ENCODE data around the gene TUBA4A. TPM values are rescaled to one million over a fixed set of nuclear protein-coding genes. Genes with fewer than 3 reads are reported as not detected.
"Not testable (repeated sequence)": the region's sequence is repeated elsewhere in the genome, so short reads cannot be mapped to it uniquely, and the experiment has no call there.

Gene TUBA4A
- total RNA-seq, 1 donor from 2014 or later: 0.14 TPM

DNA sequence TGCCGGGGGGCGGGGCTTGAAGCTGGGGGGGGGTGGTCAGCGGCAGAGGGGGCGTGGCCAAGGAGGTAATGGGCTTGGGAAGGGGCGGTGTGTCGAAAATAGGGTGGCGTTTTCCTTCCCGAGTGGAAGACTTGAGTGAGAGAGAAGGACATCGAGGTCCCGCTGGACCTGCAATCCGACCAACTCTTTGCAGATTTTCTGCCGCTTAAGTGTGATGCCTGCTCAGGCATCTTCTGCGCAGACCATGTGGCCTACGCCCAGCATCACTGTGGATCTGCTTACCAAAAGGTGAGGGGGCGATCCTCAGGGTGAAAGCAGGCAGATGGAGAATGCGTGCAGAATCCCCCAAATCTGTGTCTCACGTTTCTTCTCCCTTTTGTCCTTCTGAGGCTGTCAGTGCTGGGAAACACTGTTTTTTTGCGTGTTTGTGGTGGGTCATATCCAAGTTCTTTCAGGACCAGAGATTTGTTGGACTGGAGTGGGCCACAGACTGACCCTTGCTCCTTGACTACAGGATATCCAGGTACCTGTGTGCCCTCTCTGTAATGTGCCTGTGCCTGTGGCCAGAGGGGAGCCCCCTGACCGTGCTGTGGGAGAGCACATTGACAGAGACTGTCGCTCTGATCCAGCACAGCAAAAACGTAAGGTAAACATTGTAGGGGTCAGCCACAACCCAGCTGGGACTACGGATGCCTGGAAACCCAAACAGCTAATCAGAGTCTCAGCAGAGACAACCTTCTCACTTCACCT is 46.4 kb downstream of the TUBA4A start:
- no peak for DNase-seq (ENCODE audit: low read depth, low spot score)
- peaks cover 2% of the 10 kb centered on the region for H3K9me3 Mint-ChIP-seq
- H3K4me3 Mint-ChIP-seq: peak overlapping the region; percentile 92
- TF ChIP-seq, protein P1, sequence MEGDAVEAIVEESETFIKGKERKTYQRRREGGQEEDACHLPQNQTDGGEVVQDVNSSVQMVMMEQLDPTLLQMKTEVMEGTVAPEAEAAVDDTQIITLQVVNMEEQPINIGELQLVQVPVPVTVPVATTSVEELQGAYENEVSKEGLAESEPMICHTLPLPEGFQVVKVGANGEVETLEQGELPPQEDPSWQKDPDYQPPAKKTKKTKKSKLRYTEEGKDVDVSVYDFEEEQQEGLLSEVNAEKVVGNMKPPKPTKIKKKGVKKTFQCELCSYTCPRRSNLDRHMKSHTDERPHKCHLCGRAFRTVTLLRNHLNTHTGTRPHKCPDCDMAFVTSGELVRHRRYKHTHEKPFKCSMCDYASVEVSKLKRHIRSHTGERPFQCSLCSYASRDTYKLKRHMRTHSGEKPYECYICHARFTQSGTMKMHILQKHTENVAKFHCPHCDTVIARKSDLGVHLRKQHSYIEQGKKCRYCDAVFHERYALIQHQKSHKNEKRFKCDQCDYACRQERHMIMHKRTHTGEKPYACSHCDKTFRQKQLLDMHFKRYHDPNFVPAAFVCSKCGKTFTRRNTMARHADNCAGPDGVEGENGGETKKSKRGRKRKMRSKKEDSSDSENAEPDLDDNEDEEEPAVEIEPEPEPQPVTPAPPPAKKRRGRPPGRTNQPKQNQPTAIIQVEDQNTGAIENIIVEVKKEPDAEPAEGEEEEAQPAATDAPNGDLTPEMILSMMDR (conservative IDR thresholded peaks at IDR 0.05): no peak
- H3K27me3 Mint-ChIP-seq (ENCODE audit: low read depth): peaks cover 3% of the 10 kb centered on the region
- H3K36me3 Mint-ChIP-seq (ENCODE audit: low read depth): peaks cover 4% of the 10 kb centered on the region
- H3K27ac Mint-ChIP-seq (ENCODE audit: unreplicated experiment): peak overlapping the region; percentile 64
- peaks cover 21% of the 10 kb centered on the region for H3K4me1 Mint-ChIP-seq

DNA sequence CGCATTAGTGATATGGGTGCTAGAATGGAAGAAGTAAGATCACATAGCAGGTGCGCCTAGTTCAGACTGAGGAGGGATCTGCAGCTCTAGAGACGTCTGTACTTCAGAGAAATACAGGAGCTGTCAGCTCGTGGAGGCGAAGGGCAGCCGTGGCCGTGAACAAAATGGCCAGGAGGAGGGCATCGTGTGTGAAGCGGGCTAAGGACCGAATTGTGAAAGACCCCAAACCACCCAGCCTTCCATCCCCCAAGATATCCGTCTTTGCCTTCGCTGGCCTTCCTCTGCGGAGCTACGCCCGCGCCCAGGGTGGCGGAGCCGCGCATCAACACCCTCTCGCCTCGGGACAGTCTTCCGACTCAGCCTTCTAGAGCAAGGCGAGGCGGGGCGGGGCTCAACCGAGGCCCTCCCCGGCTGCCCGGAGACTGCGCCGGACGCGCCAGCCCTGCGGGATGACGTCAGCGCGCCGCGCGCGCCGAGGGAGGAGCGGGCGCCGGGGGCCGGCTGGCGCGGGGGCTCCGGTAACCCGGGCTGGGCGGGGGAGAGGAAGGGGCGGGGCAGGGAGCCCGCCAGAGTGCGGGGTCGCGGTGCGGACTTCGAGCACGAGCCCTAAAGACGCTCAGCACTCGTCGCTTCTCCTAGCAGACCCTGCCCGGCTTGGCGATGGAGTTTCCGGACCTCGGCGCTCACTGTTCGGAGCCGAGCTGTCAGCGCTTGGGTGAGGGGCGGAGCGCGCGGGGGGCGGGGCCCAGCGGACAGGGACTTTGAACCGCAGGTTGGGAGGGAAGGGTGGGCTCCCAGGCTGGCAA is 47.2 kb downstream of the TUBA4A start, which contains the start of gene ZFAND2B:
Gene ZFAND2B, plus strand, starts transcription at position 455 of the 806 bp plus-strand sequence. Its CDS starts 206 bp downstream, at position 661.
- TF ChIP-seq, protein P1 (conservative IDR thresholded peaks at IDR 0.05): peak; percentile 39
- H3K36me3 Mint-ChIP-seq (ENCODE audit: low read depth): peaks cover 4% of the 10 kb centered on the region
- H3K9me3 Mint-ChIP-seq: peaks cover 2% of the 10 kb centered on the region
- H3K4me1 Mint-ChIP-seq: peaks cover 21% of the 10 kb centered on the region
- peak; percentile 89 for DNase-seq (ENCODE audit: low read depth, low spot score)
- H3K4me3 Mint-ChIP-seq: peak within 1 kb of the TSS; percentile 92
- H3K27me3 Mint-ChIP-seq (ENCODE audit: low read depth): peaks cover 3% of the 10 kb centered on the region
- H3K27ac Mint-ChIP-seq (ENCODE audit: unreplicated experiment): peak within 1 kb of the TSS; percentile 96

DNA sequence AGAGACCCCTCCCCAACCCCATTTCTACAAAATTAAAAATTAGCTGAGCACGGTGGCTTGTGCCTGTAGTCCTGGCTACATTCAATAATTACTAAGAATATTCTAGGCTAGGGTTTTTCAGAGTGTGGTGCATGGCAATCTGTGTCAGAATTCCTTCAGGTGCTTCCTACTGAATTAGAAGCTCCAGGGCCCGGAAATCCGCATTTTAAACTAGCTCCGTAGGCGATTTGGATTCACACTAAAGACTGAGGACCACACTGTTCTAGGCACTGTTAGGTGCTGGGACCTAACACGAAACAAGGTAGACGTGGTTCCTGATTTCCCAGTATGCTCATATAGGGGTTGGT is 47.8 kb downstream of the TUBA4A start:
- Mint-ChIP-seq H3K36me3 (ENCODE audit: low read depth) (peaks cover 4% of the 10 kb centered on the region), H3K4me3 (peak overlapping the region; percentile 92), H3K9me3 (peaks cover 4% of the 10 kb centered on the region), H3K27ac (ENCODE audit: unreplicated experiment) (peak overlapping the region; percentile 96), H3K27me3 (ENCODE audit: low read depth) (peaks cover 3% of the 10 kb centered on the region), H3K4me1 (peaks cover 23% of the 10 kb centered on the region)
- no peak for DNase-seq (ENCODE audit: low read depth, low spot score)
- TF ChIP-seq, protein P1 (conservative IDR thresholded peaks at IDR 0.05): no peak

DNA sequence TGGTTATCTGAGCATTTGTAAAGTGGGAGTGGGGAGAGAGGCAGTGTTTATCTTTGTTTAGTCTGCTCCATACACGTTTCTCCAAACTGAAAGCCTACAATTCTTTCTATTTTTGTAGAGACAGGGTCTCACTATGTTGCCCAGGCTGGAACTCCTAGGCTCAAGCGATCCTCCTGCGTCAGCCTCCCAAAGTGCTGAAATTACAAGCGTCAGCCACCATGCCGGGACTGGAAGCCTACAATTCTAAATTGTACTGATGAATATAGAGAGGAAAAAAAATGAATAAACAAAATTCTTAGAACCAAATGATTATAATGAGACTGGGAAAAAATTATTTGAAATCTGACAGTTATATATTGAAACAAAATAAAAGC is 48.6 kb downstream of the TUBA4A start:
- peaks cover 3% of the 10 kb centered on the region for H3K27me3 Mint-ChIP-seq (ENCODE audit: low read depth)
- no peak overlapping the region for H3K27ac Mint-ChIP-seq (ENCODE audit: unreplicated experiment)
- H3K4me3 Mint-ChIP-seq: peak overlapping the region; percentile 67
- DNase-seq (ENCODE audit: low read depth, low spot score): no peak
- H3K36me3 Mint-ChIP-seq (ENCODE audit: low read depth): peaks cover 9% of the 10 kb centered on the region
- TF ChIP-seq, protein P1 (conservative IDR thresholded peaks at IDR 0.05): no peak
- H3K9me3 Mint-ChIP-seq: peaks cover 7% of the 10 kb centered on the region
- peaks cover 29% of the 10 kb centered on the region for H3K4me1 Mint-ChIP-seq

DNA sequence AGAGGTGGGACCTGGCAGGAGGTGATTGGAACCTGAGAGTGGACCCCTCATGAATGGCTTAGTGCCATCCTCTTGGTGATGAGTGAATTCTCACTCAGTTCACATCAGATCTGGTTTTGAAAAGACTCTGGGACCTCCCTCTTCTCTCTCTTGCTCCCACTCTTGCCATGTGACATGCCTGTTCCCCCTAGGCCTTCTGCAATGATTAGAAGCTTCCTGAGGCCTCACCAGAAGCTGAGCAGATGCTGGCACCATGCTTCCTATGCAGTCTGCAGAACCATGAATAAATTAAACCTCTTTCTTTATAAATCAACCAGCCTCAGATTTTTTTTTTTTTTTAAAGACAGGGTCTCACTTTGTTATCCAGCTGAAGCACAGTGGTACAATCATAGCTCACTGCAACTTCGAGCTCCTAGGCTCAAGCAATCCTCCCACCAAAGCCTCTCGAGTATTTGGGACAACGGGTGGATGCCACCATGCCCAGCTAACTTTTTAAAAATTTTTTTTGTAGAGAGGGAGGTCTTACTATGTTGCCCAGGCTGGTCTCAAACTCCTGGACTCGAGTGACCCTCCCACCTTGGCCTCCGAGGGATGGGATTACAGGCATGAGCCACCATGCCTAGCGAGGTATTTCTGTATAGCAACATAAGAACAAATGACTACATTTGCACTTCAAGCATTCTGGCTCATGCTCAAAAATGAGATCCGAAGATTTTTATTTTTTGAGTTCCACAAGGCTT is 49.1 kb downstream of the TUBA4A start:
- Mint-ChIP-seq H3K27ac (ENCODE audit: unreplicated experiment) (peak overlapping the region; percentile 91), H3K27me3 (ENCODE audit: low read depth) (peaks cover 3% of the 10 kb centered on the region), H3K4me1 (peaks cover 29% of the 10 kb centered on the region)

DNA sequence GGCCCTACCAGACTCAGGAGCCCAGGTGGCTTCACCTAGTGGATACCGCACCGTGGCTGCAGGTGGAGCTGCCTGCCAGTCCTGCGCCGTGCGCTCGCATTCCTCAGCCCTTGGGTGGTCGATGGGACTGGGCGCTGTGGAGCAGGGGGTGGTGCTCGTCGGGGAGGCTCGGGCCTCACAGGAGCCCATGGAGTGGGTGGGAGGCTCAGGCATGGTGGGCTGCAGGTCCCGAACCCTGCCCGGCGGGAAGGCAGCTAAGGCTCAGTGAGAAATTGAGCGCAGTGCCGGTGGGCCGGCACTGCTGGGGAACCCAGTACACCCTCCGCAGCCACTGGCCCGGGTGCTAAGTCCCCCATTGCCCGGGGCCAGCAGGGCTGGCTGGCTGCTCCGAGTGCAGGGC is 52.4 kb downstream of the TUBA4A start:
- not testable (repeated sequence) for DNase-seq (ENCODE audit: low read depth, low spot score); H3K4me3 Mint-ChIP-seq; H3K36me3 Mint-ChIP-seq (ENCODE audit: low read depth); H3K9me3 Mint-ChIP-seq; H3K27ac Mint-ChIP-seq (ENCODE audit: unreplicated experiment)
- peaks cover 11% of the 10 kb centered on the region for H3K27me3 Mint-ChIP-seq (ENCODE audit: low read depth)
- H3K4me1 Mint-ChIP-seq: peaks cover 12% of the 10 kb centered on the region

More for the DNA sequence above, 49.1 kb downstream of the TUBA4A start:
- TF ChIP-seq, protein P1 (conservative IDR thresholded peaks at IDR 0.05): no peak
- peaks cover 9% of the 10 kb centered on the region for H3K36me3 Mint-ChIP-seq (ENCODE audit: low read depth)
- H3K9me3 Mint-ChIP-seq: peaks cover 7% of the 10 kb centered on the region
- no peak for DNase-seq (ENCODE audit: low read depth, low spot score)
- H3K4me3 Mint-ChIP-seq: peak overlapping the region; percentile 67

DNA sequence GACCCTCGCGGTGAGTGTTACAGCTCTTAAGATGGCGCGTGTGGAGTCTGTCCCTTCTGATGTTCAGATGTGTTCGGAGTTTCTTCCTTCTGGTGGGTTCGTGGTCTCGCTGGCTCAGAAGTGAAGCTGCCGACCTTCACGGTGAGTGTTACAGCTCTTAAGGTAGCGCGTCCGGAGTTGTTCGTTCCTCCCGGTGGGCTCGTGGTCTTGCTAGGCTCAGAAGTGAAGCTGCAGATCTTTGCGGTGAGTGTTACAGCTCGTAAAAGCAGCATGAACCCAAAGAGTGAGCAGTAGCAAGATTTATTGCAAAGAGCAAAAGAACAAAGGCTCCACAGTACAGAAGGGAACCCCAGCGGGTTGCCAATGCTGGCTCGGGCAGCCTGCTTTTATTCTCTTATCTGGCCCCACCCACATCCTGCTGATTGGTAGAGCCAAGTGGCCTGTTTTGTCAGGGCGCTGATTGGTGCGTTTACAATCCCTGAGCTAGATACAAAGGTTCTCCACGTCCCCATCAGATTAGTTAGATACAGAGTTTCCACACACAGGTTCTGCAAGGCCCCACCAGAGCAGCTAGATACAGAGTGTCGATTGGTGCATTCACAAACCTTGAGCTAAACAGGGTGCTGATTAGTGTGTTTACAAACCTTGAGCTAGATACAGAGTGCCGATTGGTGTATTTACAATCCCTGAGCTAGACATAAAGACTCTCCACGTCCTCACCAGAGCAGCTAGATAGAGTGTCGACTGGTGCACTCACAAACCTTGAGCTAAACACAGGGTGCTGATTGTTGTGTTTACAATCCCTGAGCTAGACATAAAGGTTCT is 53.0 kb downstream of the TUBA4A start:
- H3K9me3 Mint-ChIP-seq; DNase-seq (ENCODE audit: low read depth, low spot score); H3K27me3 Mint-ChIP-seq (ENCODE audit: low read depth); H3K4me1 Mint-ChIP-seq; H3K36me3 Mint-ChIP-seq (ENCODE audit: low read depth): not testable (repeated sequence)
- Mint-ChIP-seq H3K4me3 (peak overlapping the region; percentile 36), H3K27ac (ENCODE audit: unreplicated experiment) (peak overlapping the region; percentile 51)

Data from neural crest cell (in vitro differentiated cells).